Stimulated activated CD4-positive, alpha-beta T cell treated with anti-CD3 and anti-CD28 coated beads, Interleukin-4, amount 100 ng/mL, for 4 hours (primary cell): ENCODE measurements around the gene KCNJ1.

Experiments
- DNase-seq, 2 experiments: peaks; one replicate each; pipeline ENCODE4 v3.0.0-alpha.2; 2020

KCNJ1 gene

DNA sequence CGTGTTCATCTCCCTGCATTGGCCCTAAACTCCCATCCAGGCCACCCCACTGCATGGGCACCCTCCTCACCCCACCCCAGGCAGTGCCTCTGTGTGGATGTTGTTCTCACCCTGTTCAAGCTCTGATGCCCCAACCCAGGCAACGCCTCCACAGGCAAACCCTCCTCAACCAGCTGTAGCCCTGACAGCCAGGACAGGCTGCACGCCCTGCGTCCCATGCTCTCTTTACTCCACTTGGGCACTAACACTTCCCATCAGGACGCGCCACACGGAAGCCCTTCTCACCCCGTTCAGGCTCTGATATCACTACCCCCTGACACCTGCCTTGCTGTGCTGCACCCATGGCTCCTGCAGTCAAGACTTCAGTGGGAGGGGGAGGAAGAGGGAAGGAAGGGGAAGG lies 47.9 kb downstream of the KCNJ1 start:
- DNase-seq: no peak

- no peak for DNase-seq
Observed at GRCh38 chr11:128814856-128815705, 52.0 kb downstream of the KCNJ1 start.

DNA sequence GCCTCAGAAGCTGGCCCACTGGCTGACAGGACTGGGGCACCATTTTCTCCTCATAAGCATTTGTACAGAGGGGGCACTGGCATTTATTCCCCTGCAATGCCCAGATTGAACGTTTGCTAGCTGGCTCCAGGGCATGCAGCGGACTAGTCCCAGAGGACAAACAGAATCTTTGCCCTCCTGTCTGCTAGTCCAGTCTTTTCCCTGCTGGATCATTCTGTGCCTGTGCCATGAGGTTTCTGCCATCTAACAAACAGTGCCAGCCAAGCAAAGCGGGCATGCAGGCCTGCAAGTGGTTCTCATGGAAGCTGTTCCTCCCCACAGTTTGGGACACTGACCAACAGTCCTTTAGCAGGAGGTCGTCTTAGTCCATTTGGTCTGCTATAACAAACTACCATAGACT lies 53.4 kb downstream of the KCNJ1 start:
- no peak for DNase-seq

DNA sequence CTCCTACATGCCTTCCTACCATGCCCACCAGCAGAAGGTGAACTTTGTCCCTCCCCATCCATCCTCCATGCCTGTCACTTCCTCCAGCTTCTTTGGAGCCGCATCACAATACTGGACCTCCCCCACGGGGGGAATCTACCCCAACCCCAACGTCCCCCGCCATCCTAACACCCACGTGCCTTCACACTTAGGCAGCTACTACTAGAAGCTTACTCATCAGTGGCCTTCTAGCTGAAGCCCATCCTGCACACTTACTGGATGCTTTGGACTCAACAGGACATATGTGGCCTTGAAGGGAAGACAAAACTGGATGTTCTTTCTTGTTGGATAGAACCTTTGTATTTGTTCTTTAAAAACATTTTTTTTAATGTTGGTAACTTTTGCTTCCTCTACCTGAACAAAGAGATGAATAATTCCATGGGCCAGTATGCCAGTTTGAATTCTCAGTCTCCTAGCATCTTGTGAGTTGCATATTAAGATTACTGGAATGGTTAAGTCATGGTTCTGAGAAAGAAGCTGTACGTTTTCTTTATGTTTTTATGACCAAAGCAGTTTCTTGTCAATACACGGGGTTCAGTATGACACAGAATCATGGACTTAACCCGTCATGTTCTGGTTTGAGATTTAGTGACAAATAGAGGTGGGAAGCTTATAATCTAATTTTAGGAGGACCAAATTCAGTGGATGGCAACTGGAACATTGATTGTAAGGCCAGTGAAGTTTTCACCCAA lies 56.1 kb downstream of the KCNJ1 start:
- no peak for DNase-seq

DNA sequence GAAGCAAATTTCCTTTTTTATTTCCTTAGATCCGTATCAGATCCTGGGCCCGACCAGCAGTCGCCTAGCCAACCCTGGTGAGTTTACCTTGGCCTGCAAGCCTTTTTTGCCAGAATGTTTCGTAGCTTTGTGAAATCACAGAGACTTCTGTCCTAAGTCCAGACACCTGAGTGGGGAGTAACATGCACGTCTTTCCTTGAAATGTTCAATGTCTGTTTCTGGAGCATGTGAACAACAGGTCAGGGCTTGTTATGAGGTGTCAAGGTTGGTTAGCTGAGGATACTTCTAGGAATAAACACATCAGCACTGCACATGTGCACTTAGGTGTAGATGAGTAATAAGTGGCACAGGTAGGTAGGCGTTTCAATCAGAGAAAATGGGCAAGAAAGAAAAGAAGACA lies 58.0 kb downstream of the KCNJ1 start:
- no peak for DNase-seq

- no peak for DNase-seq
Observed at GRCh38 chr11:128807909-128808308, 59.2 kb downstream of the KCNJ1 start.

- no peak for DNase-seq
Observed at GRCh38 chr11:128806506-128807261, 60.4 kb downstream of the KCNJ1 start.

GRCh38 chr11:128804481-128804880 lies 62.6 kb downstream of the KCNJ1 start:
- DNase-seq: no peak

GRCh38 chr11:128803449-128804245 lies 63.4 kb downstream of the KCNJ1 start:
- no peak for DNase-seq

DNA sequence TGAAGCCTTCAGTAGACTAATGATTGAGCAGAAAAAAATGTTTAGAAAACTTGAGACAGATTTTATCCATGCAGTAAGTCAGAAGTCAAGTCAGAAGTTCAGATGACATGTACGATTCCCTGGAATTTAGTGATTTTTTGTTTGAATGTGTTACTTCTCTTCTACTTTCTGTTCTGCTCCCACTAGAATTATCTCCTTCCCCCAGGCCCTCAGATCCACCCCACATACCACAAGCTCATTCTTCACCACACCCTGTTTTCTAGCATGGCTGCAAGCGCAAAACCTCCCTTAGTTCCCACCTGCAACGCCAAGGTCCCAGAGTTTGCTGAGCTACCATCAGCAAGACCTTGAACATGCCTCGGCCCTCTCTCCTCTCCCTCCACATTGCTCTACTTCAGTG lies 64.1 kb downstream of the KCNJ1 start:
- DNase-seq: no peak

GRCh38 chr11:128802358-128802981 lies 64.6 kb downstream of the KCNJ1 start:
- no peak for DNase-seq

DNA sequence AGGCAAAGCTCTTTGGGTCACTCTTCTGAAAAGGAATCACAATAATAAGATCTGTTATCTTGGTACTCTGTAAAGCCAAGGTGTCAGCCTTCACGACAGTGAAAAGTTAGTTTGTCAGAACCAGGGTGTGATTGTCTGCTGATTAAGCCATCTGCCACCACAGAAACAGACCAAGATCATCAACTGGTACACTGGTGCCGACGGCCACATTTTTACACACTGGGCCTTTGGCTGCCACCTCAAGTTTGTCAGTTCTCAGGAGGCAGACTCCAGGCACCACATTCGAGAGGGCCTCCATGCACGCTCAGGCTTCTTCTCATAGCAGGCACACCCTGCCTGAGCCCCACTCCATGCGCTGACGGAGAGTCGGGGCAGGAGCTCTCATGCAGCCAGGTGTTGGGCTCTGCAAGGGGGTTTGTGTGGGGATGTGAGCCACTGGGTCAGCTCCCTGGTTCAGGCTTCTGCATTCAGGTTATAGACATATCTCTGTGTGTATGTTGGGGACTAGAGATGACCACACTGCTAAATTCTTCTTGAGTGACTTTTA lies 66.2 kb downstream of the KCNJ1 start:
- DNase-seq: no peak

DNA sequence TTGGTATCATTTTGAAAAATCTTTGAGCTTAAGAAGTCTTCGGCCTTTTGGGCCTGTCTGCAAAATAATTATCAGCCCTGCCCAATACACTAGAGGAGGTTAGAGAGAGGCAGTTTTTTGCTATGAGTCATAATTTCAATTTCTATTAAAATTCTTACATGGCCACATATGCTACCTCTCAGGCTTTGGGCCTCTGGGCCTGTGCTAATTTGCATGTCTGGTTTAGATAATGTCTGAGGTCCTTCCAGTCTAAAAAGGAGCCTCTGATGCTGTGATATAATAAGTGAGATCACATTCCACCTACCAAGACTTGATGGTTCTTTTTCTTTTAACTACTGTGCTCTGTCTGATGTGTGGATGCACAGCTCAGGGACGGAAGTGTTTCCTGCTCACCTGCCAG lies 70.8 kb downstream of the KCNJ1 start:
- no peak for DNase-seq

GRCh38 chr11:128790196-128790595 lies 76.9 kb downstream of the KCNJ1 start:
- DNase-seq: no peak

DNA sequence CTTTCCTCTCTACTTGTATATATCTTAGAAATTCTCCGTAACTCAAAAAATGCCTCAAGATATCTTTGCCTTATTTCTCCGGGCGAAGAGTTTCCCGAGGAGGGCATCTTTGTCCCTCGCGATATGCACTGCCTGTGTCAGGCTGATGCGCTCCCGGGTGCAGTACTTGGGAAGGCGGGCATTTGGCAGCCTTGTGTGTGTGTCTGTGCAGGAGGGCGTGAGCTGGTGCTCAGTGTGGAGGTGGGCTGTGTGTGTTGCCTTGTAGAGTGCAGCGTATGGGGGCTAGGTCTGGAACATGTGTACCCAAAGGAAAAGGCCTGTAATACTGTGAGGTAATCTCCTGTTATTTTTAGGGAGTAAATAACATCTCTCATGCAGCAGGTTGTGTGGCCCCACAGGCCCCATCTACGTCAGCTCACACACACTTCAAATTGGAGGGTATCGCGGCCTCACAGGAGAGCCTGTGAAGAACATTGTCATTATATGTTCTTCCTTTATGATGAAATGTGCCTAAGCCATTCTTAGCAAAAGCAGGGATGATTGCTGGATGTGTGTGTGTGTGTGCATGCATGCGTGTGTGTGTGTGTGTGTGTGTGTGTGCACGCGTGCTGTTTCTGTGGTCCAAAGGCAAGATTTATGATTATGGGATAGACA lies 77.5 kb downstream of the KCNJ1 start:
- DNase-seq: no peak
